Ascending aorta (tissue), 2 donors: Measurements from ENCODE around the gene UNC79. TPM values are rescaled to one million over a fixed set of nuclear protein-coding genes. Genes with fewer than 3 reads are reported as not detected.

Experiments used
- DNase-seq, 2 donors: peaks; one replicate each; pipeline ENCODE4 v3.0.0-alpha.2; 2019; ENCODE audit warnings: low spot score in 2 of 2
- H3K27ac ChIP-seq, 2 donors: fragments of 200-600 bp; sonication (generic); one replicate each; pipeline ENCODE4 v1.5.1; 2016 to 2017; ENCODE audit warnings: mild to moderate bottlenecking in 1 of 2
- H3K27me3 ChIP-seq: fragments of 200-600 bp; sonication (generic); one replicate; pipeline ENCODE4 v1.5.1; 2017
- H3K36me3 ChIP-seq, 2 donors: fragments of 200-600 bp; sonication (generic); one replicate each; pipeline ENCODE4 v1.5.1; 2016
- H3K4me1 ChIP-seq, 2 donors: fragments of 200-600 bp; sonication (generic); one replicate each; pipeline ENCODE4 v1.5.1; 2016 to 2017; ENCODE audit warnings: mild to moderate bottlenecking in 1 of 2
- H3K4me3 ChIP-seq, 2 donors: fragments of 200-600 bp; sonication (generic); one replicate each; pipeline ENCODE4 v1.5.1; 2016 to 2017; ENCODE audit warnings: mild to moderate bottlenecking in 1 of 2
- H3K9me3 ChIP-seq, 2 donors: fragments of 200-600 bp; sonication (generic); one replicate each; pipeline ENCODE4 v1.5.1; 2016
- CTCF ChIP-seq, 3 experiments: fragments of 200-600 bp in 2 of 3; fragments of 450-650 bp in 1 of 3; sonication (generic) in 2 of 3; IDR thresholded peaks; one replicate each; pipeline ENCODE4 v1.5.1; 2016 to 2019; ENCODE audit warnings: antibody characterized with exemption in 3 of 3, mild to moderate bottlenecking in 1 of 3, moderate library complexity in 1 of 3
- intact Hi-C: fragments of 100-400 bp; cut with DNase I; formaldehyde crosslinking; loops from one replicate; pipeline ENCODE4 v1.15.1; 2023
- total RNA-seq: library from RNA; depleted of rRNA; stranded (reverse); fragments of >200 nt; gene quantifications from one replicate; pipeline ENCODE4 v1.1.0, GENCODE V29; 2016

UNC79 gene
- total RNA-seq, 1 donor from 2014 or later = not detected

- intact Hi-C loops = no loop called here
- Histone ChIP-seq H3K27ac (no peak overlapping the region), H3K9me3 (no peaks in the 10 kb centered on the region), H3K4me1 (no peaks in the 10 kb centered on the region), H3K36me3 (no peaks in the 10 kb centered on the region), H3K4me3 (no peak overlapping the region), H3K27me3 (no peaks in the 10 kb centered on the region)
- DNase-seq = no peak
- no peak for TF ChIP-seq CTCF (IDR thresholded peaks at IDR 0.05)
Observed at GRCh38 chr14:93734086-93734822, 303.5 kb downstream of the UNC79 start.

- no peaks in the 10 kb centered on the region for H3K36me3 ChIP-seq
- no peak overlapping the region for H3K27ac ChIP-seq
- H3K4me1 ChIP-seq = no peaks in the 10 kb centered on the region
- no peak for TF ChIP-seq CTCF (IDR thresholded peaks at IDR 0.05)
- no peaks in the 10 kb centered on the region for H3K27me3 ChIP-seq
- intact Hi-C loops = no loop called here
- no peaks in the 10 kb centered on the region for H3K9me3 ChIP-seq
- DNase-seq = no peak
- H3K4me3 ChIP-seq = no peak overlapping the region
Observed at GRCh38 chr14:93735206-93735605, 304.5 kb downstream of the UNC79 start.

- Histone ChIP-seq H3K36me3 (no peaks in the 10 kb centered on the region), H3K9me3 (no peaks in the 10 kb centered on the region), H3K4me3 (no peak overlapping the region), H3K4me1 (no peaks in the 10 kb centered on the region), H3K27ac (no peak overlapping the region), H3K27me3 (no peaks in the 10 kb centered on the region)
- no peak for DNase-seq
- intact Hi-C loops = loop anchor here (2.0 kb wide), 1 partner anchor 52 kb away; the partner anchor contains the start of gene PRIMA1
- TF ChIP-seq CTCF (IDR thresholded peaks at IDR 0.05) = peak in 2 of 3 experiments; percentile 19 to 33
Observed at GRCh38 chr14:93736378-93737014, 305.8 kb downstream of the UNC79 start.

GRCh38 chr14:93737634-93738033 is 306.9 kb downstream of the UNC79 start:
- H3K9me3 ChIP-seq = no peaks in the 10 kb centered on the region
- TF ChIP-seq CTCF (IDR thresholded peaks at IDR 0.05) = no peak
- no peak for DNase-seq
- intact Hi-C loops = loop anchor here (2.0 kb wide), 1 partner anchor 51 kb away; the partner anchor contains the start of gene PRIMA1
- H3K36me3 ChIP-seq = no peaks in the 10 kb centered on the region
- H3K27ac ChIP-seq = no peak overlapping the region
- H3K4me3 ChIP-seq = no peak overlapping the region
- H3K27me3 ChIP-seq = no peaks in the 10 kb centered on the region
- H3K4me1 ChIP-seq = no peaks in the 10 kb centered on the region

GRCh38 chr14:93741556-93742230 is 311.0 kb downstream of the UNC79 start:
- no peaks in the 10 kb centered on the region for H3K36me3 ChIP-seq
- no peaks in the 10 kb centered on the region for H3K27me3 ChIP-seq
- no peak for TF ChIP-seq CTCF (IDR thresholded peaks at IDR 0.05)
- DNase-seq = no peak
- no peak overlapping the region for H3K27ac ChIP-seq
- no peaks in the 10 kb centered on the region for H3K9me3 ChIP-seq
- intact Hi-C loops = no loop called here
- no peaks in the 10 kb centered on the region for H3K4me1 ChIP-seq
- no peak overlapping the region for H3K4me3 ChIP-seq
